DMS53 treated with DMSO at 0.1 percent for 48 hours (cell line): Measurements from ENCODE around the gene SOX11.

ENCODE experiments used
- DNase-seq: peaks from one replicate; lab custom pipeline; 2025; ENCODE audit not compliant: unreplicated experiment; lab: John Stamatoyannopoulos, UW

The SOX11 gene

GRCh38 chr2:5691221-5691984 lies 781 bp upstream of the SOX11 start:
- peak; percentile 37 for DNase-seq

GRCh38 chr2:5692561-5693286 lies 540 bp downstream of the SOX11 start:
- DNase-seq = peak; percentile 7

- DNase-seq = peak; percentile 19
Observed at GRCh38 chr2:5693287-5694201, 1.4 kb downstream of the SOX11 start.

DNA sequence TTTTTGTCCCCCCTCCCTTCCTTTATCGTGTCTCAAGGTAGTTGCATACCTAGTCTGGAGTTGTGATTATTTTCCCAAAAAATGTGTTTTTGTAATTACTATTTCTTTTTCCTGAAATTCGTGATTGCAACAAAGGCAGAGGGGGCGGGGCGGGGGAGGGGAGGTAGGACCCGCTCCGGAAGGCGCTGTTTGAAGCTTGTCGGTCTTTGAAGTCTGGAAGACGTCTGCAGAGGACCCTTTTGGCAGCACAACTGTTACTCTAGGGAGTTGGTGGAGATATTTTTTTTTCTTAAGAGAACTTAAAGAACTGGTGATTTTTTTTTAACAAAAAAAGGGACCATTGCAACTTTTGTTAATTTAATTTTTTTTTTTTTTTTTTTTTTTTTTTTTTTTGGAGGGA lies 2.1 kb downstream of the SOX11 start:
- DNase-seq = no peak

DNA sequence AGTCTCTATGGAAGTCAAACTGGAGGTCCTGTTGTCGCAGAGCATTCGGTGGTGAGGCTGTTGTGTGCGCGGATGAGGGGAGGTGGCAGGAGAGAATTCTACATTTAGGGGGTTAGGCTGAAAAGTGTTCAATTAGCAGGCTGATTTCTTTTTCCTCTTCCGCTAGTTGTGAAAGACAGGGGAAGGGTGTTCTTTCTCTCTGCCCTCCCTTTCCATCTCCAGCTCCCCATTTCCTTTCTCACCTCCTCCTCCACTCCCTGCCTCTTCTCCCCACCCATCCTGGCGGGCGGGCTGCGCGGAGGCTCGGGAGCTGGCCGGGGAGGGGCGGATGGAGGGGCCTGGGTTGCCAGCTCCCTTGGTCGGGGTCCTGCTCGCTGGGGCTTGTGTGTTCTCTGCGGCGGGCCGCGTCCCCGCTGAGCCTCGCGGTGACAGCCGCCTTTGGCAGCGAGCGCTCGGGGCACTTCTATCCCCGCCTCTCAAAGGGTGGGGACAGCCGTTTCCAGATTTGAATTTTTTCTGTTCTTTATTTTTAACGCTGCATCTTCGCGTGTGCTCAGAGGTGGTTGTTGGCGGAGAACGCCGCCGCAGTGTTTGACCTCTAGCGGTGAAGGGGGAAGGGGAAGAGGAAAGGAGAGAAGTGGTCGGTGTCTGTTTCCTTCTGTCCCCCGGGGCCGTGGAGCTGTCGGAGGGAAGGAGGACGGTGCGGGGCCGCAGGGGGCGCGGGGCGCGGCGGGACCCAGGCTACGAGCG lies 3.6 kb downstream of the SOX11 start:
- peak; percentile 57 for DNase-seq

GRCh38 chr2:5696404-5696944 lies 4.3 kb downstream of the SOX11 start:
- DNase-seq = peak; percentile 33

DNA sequence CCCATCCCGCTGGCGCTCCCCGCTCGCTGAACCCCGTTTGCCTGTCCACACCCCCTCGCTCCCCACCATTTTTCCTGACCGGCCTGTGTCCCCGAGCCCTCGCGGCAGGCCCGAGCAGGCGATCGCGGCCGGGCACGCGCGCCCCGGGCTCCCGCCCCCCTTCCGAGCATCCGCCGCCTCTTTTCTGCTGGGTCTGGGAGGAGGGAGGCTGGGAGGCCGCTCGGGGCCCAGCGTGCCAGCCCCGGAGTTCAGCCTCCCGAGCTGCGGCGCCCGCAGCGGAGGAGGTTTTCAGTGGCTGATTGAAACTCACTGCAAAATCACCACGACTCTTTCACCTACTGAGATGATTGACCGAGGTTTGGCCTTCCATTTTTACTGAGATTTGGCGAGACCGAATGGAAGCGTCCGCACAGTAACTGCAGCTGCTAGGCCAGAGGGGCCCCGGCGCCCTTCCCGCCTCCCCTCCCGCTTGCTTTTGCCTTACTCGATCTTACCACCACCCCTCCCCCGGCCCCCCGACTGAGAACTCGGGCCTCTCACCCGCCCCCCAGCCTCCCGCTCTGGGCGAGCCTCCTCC lies 4.8 kb downstream of the SOX11 start:
- DNase-seq = peak; percentile 14

GRCh38 chr2:5697562-5697961 lies 5.4 kb downstream of the SOX11 start:
- no peak for DNase-seq

DNA sequence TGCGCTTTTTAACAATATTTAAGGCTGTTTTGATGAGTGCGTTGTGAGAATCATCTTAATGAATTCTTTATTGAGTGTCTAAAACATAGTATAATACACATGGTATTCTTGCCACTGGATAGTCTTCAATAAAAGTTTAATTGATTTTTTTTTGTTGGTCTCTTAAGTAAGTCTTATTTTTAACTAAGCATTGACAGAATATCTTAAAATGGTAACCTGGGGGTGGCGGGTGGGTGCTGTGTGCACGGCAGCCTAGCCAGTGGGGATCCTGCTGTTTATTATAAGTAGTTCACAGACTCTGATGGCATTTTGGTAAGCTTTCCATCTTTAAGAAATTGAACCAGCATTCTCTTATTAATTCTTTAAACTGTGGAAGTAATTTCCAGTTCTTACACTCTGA lies 6.0 kb downstream of the SOX11 start:
- no peak for DNase-seq

- DNase-seq = no peak
Observed at GRCh38 chr2:5699963-5700362, 7.8 kb downstream of the SOX11 start.

- no peak for DNase-seq
Observed at GRCh38 chr2:5700551-5700950, 8.4 kb downstream of the SOX11 start.

DNA sequence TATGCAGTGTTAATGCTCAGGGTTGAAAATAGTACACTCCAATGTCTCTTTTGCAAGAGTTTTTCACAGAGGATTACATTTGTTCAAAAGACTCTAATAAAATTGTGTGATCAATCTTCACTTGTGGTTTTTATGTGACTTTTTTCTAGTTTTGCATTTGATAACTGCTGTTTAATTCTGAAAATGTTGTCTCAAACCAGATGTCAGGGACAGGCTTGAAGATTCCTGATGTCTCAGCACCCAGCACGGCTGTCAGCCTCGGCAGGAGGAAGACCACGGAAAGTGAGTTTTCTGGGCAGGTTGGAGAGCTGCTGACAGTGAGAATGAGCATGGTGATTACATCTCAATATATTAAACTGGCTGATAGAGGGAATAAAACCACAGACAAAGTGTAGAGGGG lies 9.1 kb downstream of the SOX11 start:
- DNase-seq = no peak

DNA sequence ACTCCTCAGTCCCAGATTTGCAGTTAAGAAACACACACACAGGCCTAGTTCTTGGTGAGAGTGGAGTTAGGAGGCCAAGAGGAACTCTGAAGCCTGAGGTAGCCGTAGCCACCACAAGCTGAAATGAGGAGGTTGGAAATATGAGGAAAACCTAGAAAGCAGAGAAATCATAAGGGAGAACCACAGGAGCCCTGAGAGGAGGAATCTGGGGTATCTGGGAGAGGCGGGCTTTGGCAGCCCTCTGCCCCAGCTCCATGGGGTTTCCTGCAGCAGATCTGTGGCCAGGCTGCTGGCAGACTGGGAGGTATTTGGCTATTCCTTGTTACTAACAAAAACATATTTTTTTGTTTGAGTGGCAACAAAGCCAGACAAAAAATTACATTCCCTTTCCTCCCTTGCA lies 11.0 kb downstream of the SOX11 start:
- DNase-seq = no peak

DNA sequence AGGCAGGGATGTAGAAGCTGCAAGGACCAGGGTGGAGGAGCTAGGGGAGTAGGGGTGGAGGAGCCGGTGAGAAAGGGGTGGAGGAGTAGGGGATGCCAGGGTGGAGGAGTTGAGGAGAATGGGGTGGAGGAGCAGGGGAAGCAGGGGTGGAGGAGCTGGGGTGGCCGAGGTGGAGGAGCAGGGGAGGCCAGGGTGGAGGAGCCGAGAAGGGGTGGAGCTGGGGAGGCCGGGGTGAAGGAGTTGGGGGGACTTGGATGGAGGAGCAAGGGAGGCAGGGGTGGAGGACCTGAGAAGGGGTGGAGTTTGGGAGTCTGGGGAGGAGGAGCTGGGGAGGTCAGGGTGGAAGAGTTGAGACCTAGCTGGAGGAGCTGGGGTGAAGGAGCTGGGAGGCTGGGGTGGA lies 13.3 kb downstream of the SOX11 start:
- DNase-seq = no peak

- no peak for DNase-seq
Observed at GRCh38 chr2:5706717-5707455, 14.7 kb downstream of the SOX11 start.

DNA sequence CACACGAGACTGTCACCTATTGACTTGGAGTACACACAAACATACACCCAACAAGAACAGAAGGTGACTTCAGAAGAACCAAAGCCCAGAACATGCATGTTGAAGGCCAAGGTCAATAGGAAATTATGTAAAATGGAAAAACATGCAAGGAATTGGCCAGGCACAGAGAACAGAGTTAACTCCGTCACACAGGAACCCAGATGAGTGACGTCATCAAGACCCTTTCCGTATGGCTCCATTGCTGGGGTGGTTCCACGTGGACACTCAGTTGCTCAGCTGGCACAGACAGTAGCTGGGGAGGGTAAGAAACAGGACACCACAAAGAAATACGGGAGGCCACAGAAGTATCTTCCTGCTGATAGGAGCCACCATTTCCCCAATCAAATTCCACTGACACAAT lies 18.4 kb downstream of the SOX11 start:
- no peak for DNase-seq

- no peak for DNase-seq
Observed at GRCh38 chr2:5713101-5713500, 20.9 kb downstream of the SOX11 start.

DNA sequence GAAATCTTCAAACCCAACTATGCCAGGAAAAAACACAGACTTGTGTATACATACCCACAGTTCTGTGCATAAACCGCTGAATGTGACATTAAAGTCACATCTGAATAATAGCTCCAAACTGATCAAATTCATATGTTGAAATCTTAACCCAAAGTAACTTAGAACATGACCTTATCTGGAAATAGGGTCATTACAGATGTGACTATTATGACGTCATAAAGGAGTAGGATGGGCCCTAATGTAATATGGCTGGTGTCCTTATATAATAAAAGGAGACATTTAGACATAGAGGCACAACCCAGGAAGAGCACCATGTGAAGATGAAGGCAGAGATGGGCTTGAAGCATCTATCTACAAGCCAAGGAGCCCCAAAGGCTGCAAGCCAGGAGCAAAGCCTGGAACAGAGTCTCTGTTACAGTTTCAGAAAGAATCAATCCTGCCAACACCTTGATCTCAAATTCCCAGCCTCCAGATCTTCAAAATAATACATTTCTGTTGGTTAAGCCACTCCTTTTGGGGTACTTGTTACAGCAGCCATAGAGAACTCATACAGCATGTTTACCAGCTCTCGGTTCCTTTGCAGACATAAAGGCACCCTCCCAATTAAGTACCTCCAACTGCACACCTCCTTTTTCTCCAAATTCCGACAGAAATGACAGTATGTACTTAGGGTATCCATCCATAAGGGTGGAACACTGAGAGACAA lies 27.6 kb downstream of the SOX11 start:
- DNase-seq = no peak

GRCh38 chr2:5720426-5720825 lies 28.2 kb downstream of the SOX11 start:
- no peak for DNase-seq
